ENCODE results near the gene EIF2A.

EIF2A gene

DNA sequence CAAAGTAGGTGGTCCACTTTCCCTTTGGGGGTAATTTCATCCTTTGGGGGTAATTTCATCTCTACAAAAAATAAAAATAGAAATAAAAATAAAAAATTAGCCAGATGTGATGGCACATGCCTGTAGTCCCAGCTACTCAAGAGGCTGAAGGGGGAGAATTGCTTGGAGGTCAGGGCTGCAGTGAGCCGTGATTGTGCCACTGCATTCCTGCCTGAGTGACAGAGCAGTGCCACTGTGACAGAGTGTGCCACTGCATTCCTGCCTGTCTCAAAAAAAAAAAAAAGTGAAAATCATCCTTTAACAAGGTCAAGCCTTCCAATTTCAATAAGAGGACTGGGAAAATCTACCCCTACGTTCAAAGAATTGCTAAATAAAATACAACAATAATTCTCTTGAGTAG is 23.0 kb upstream of the EIF2A start:
- no peak for TF ChIP-seq JUND (IDR thresholded peaks at IDR 0.05; ENCODE audit: low read depth)
- in situ Hi-C loops (cut with HindIII; ENCODE audit: low pct_unique_long_range_greater_than_20kb, low sequenced_read_pairs) = no loop called here
- DNase-seq (ENCODE audit: low read depth in 1 of 2, low spot score in 1 of 2) = no peak

- no peak for DNase-seq (ENCODE audit: low read depth in 1 of 2, low spot score in 1 of 2)
- no peak for TF ChIP-seq JUND (IDR thresholded peaks at IDR 0.05; ENCODE audit: low read depth)
- in situ Hi-C loops (cut with HindIII; ENCODE audit: low pct_unique_long_range_greater_than_20kb, low sequenced_read_pairs) = no loop called here
These were observed 18.9 kb upstream of the EIF2A start for GRCh38 chr3:150527464-150528255.

GRCh38 chr3:150528354-150528797 is 18.2 kb upstream of the EIF2A start:
- TF ChIP-seq JUND (IDR thresholded peaks at IDR 0.05; ENCODE audit: low read depth) = no peak
- in situ Hi-C loops (cut with HindIII; ENCODE audit: low pct_unique_long_range_greater_than_20kb, low sequenced_read_pairs) = no loop called here
- peak in 1 of 2 experiments; percentile 38 for DNase-seq (ENCODE audit: low read depth in 1 of 2, low spot score in 1 of 2)

DNA sequence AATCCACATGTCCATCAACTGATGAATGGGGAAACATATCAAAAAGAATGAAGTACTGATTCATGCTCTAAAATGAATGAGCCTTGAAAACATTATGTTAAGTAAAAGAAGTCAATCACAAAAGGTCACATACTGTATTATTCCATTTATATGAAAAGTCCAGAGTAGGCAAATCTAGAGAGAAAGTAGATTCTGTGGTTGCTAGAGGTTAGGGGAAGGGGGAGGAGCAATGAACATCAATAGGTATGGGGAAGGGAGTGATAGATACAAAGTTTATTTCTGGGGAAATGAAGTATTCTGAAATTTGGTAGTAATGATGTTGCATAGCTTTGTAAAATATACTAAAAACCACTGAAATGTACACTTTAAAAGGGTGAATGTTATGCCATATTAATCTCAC is 14.8 kb upstream of the EIF2A start:
- in situ Hi-C loops (cut with HindIII; ENCODE audit: low pct_unique_long_range_greater_than_20kb, low sequenced_read_pairs) = no loop called here
- TF ChIP-seq JUND (IDR thresholded peaks at IDR 0.05; ENCODE audit: low read depth) = no peak
- DNase-seq (ENCODE audit: low read depth in 1 of 2, low spot score in 1 of 2) = no peak

- in situ Hi-C loops (cut with HindIII; ENCODE audit: low pct_unique_long_range_greater_than_20kb, low sequenced_read_pairs) = no loop called here
- TF ChIP-seq JUND (IDR thresholded peaks at IDR 0.05; ENCODE audit: low read depth) = no peak
- no peak for DNase-seq (ENCODE audit: low read depth in 1 of 2, low spot score in 1 of 2)
These were observed 11.4 kb upstream of the EIF2A start for GRCh38 chr3:150535204-150535603.

- TF ChIP-seq JUND (IDR thresholded peaks at IDR 0.05; ENCODE audit: low read depth) = no peak
- in situ Hi-C loops (cut with HindIII; ENCODE audit: low pct_unique_long_range_greater_than_20kb, low sequenced_read_pairs) = no loop called here
- peak in 1 of 2 experiments; percentile 58 for DNase-seq (ENCODE audit: low read depth in 1 of 2, low spot score in 1 of 2)
These were observed 8.0 kb upstream of the EIF2A start for GRCh38 chr3:150538324-150539208.

- DNase-seq (ENCODE audit: low read depth in 1 of 2, low spot score in 1 of 2) = no peak
These were observed 6.3 kb upstream of the EIF2A start for GRCh38 chr3:150540297-150540696.

GRCh38 chr3:150540991-150541390 is 5.6 kb upstream of the EIF2A start:
- in situ Hi-C loops (cut with HindIII; ENCODE audit: low pct_unique_long_range_greater_than_20kb, low sequenced_read_pairs) = no loop called here
- TF ChIP-seq JUND (IDR thresholded peaks at IDR 0.05; ENCODE audit: low read depth) = no peak
- no peak for DNase-seq (ENCODE audit: low read depth in 1 of 2, low spot score in 1 of 2)

More at GRCh38 chr3:150540297-150540696, 6.3 kb upstream of the EIF2A start:
- in situ Hi-C loops (cut with HindIII; ENCODE audit: low pct_unique_long_range_greater_than_20kb, low sequenced_read_pairs) = no loop called here
- no peak for TF ChIP-seq JUND (IDR thresholded peaks at IDR 0.05; ENCODE audit: low read depth)

- no peak for TF ChIP-seq JUND (IDR thresholded peaks at IDR 0.05; ENCODE audit: low read depth)
- in situ Hi-C loops (cut with HindIII; ENCODE audit: low pct_unique_long_range_greater_than_20kb, low sequenced_read_pairs) = no loop called here
- no peak for DNase-seq (ENCODE audit: low read depth in 1 of 2, low spot score in 1 of 2)
These were observed 3.5 kb upstream of the EIF2A start for GRCh38 chr3:150543128-150543527.

GRCh38 chr3:150543531-150543930 is 3.1 kb upstream of the EIF2A start:
- in situ Hi-C loops (cut with HindIII; ENCODE audit: low pct_unique_long_range_greater_than_20kb, low sequenced_read_pairs) = no loop called here
- DNase-seq (ENCODE audit: low read depth in 1 of 2, low spot score in 1 of 2) = no peak
- no peak for TF ChIP-seq JUND (IDR thresholded peaks at IDR 0.05; ENCODE audit: low read depth)

GRCh38 chr3:150544041-150544440 is 2.5 kb upstream of the EIF2A start:
- in situ Hi-C loops (cut with HindIII; ENCODE audit: low pct_unique_long_range_greater_than_20kb, low sequenced_read_pairs) = no loop called here
- no peak for DNase-seq (ENCODE audit: low read depth in 1 of 2, low spot score in 1 of 2)
- TF ChIP-seq JUND (IDR thresholded peaks at IDR 0.05; ENCODE audit: low read depth) = no peak

- no peak for TF ChIP-seq JUND (IDR thresholded peaks at IDR 0.05; ENCODE audit: low read depth)
- DNase-seq (ENCODE audit: low read depth in 1 of 2, low spot score in 1 of 2) = no peak
- in situ Hi-C loops (cut with HindIII; ENCODE audit: low pct_unique_long_range_greater_than_20kb, low sequenced_read_pairs) = no loop called here
These were observed 1.9 kb upstream of the EIF2A start for GRCh38 chr3:150544726-150545125.
